Small intestine (tissue), 7 donors: ENCODE results near the gene PWWP2A. TPM values are rescaled to one million over a fixed set of nuclear protein-coding genes. Genes with fewer than 3 reads are reported as not detected.

ENCODE experiments used
- DNase-seq, 2 donors: peaks; one replicate each; pipeline versions ENCODE4 v3.0.0 to v3.0.0-alpha.2; 2013
- FAIRE-seq: peaks from 2 replicates; lab custom pipeline; 2012; peaks lifted over from hg19 to GRCh38; lab: Jason Lieb, UNC
- H3K27ac ChIP-seq, 3 donors: one replicate each; pipeline ENCODE4 v1.5.1; 2013; ENCODE audit warnings: low read length in 2 of 3, mild to moderate bottlenecking in 2 of 3, control low read depth in 1 of 3, inconsistent platforms in 1 of 3, low read depth in 1 of 3, moderate library complexity in 1 of 3
- H3K27me3 ChIP-seq, 3 donors: one replicate each; pipeline ENCODE4 v1.6.1; 2013; ENCODE audit warnings: low read length in 3 of 3, inconsistent platforms in 1 of 3; ENCODE audit not compliant: control insufficient read depth in 3 of 3, insufficient read depth in 3 of 3
- H3K36me3 ChIP-seq, 3 donors: one replicate each; pipeline ENCODE4 v1.6.1; 2013; ENCODE audit warnings: low read length in 3 of 3, inconsistent platforms in 1 of 3, low read depth in 1 of 3, mild to moderate bottlenecking in 1 of 3, moderate library complexity in 1 of 3; ENCODE audit not compliant: control insufficient read depth in 3 of 3, insufficient read depth in 2 of 3
- H3K4me1 ChIP-seq, 3 donors: one replicate each; pipeline ENCODE4 v1.6.1; 2013; ENCODE audit warnings: low read length in 2 of 3, inconsistent platforms in 1 of 3, low read depth in 1 of 3, mild to moderate bottlenecking in 1 of 3, moderate library complexity in 1 of 3; ENCODE audit not compliant: control insufficient read depth in 3 of 3, insufficient read depth in 2 of 3
- H3K4me3 ChIP-seq, 3 donors: one replicate each; pipeline ENCODE4 v1.5.1; 2013; ENCODE audit warnings: low read length in 3 of 3, control low read depth in 1 of 3, inconsistent platforms in 1 of 3, low read depth in 1 of 3, mild to moderate bottlenecking in 1 of 3, moderate library complexity in 1 of 3
- H3K9me3 ChIP-seq, 2 donors: one replicate each; pipeline ENCODE4 v1.6.1; 2013; ENCODE audit warnings: low read depth in 1 of 2, low read length in 1 of 2; ENCODE audit not compliant: control insufficient read depth in 2 of 2, insufficient read depth in 1 of 2
- WGBS, 3 donors: extraction: QIAGEN DNeasy Blood & Tissue Kit; methylation state at CpG; one replicate each; pipeline ENCODE4 v1.1.7; 2013; 5-methylcytosine and 5-hydroxymethylcytosine counted together
- polyA plus RNA-seq, 4 donors: library from polyadenylated mRNA; stranded (reverse) in 3 of 4; unstranded in 1 of 4; fragments of 200-250 nt in 3 of 4; fragments of 120-200 nt in 1 of 4; gene quantifications; one replicate each; pipeline versions ENCODE4 v1.2.1 to v1.2.3, GENCODE V29; 2013
- donor health status: healthy with polysubstance abuse.
- donor health status: control.
- donor health status: control.
- donor health status: Bipolar disorder and iron deficiency.
- donor health status: healthy.

Gene PWWP2A
- polyA plus RNA-seq, 4 donors: 6.8 to 30.2 (median 9.0) TPM

- 87 to 95% (median 91%) methylated on average over 7 of the region's 7 CpGs for WGBS, 3 donors
- no peak for FAIRE-seq
- H3K27ac ChIP-seq: no peak overlapping the region
Observed at GRCh38 chr5:160092514-160092913, 26.7 kb downstream of the PWWP2A start.

DNA sequence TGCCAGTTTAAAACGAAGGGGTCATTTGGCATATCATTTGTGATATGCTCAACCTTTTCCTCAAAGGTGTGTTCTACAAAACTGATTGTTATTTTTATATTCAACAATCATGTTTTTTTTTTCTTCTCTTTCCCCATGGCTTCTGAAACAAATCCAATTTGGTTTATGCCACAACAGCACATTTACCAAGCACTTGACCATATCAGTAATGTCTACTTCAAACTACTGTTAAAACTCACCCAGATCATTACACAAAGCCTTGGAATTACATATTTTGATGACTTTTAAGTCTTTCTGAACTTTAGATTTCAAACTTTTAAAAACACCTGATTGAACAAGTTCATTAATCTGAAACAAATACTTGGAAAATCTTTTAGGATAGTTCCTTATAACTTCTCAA, 29.2 kb downstream of the PWWP2A start:
- H3K27ac ChIP-seq: no peak overlapping the region
- H3K4me1 ChIP-seq: no peaks in the 10 kb centered on the region
- DNase-seq (no peak), FAIRE-seq (peak; percentile 51)
- no peaks in the 10 kb centered on the region for H3K27me3 ChIP-seq
- H3K36me3 ChIP-seq: peaks cover 0 to 19% (median 18%) of the 10 kb centered on the region in 3 donors
- 74 to 88% (median 79%) methylated on average over 1 of the region's 1 CpG for WGBS, 3 donors
- no peak overlapping the region for H3K4me3 ChIP-seq
- H3K9me3 ChIP-seq: no peaks in the 10 kb centered on the region

More at GRCh38 chr5:160092514-160092913, 26.7 kb downstream of the PWWP2A start:
- H3K4me1 ChIP-seq: no peaks in the 10 kb centered on the region
- H3K4me3 ChIP-seq: no peak overlapping the region
- no peak for DNase-seq
- peaks cover 2 to 25% (median 18%) of the 10 kb centered on the region in 3 donors for H3K36me3 ChIP-seq
- H3K9me3 ChIP-seq: no peaks in the 10 kb centered on the region
- H3K27me3 ChIP-seq: no peaks in the 10 kb centered on the region

- Histone ChIP-seq H3K9me3 (no peaks in the 10 kb centered on the region), H3K27ac (no peak overlapping the region), H3K36me3 (peaks cover 0 to 19% (median 18%) of the 10 kb centered on the region in 3 donors), H3K27me3 (no peaks in the 10 kb centered on the region), H3K4me1 (no peaks in the 10 kb centered on the region), H3K4me3 (no peak overlapping the region)
- DNase-seq: no peak
- 89 to 96% (median 94%) methylated on average over 2 of the region's 2 CpGs for WGBS, 3 donors
- no peak for FAIRE-seq
Observed at GRCh38 chr5:160089531-160089930, 29.7 kb downstream of the PWWP2A start.

- Histone ChIP-seq H3K27me3 (no peaks in the 10 kb centered on the region), H3K9me3 (no peaks in the 10 kb centered on the region), H3K4me3 (no peak overlapping the region), H3K27ac (peak overlapping the region in 1 of 3 donors; percentile 11), H3K36me3 (peaks cover 0 to 20% (median 17%) of the 10 kb centered on the region in 3 donors), H3K4me1 (peaks cover 0 to 5% (median 0%) of the 10 kb centered on the region in 3 donors)
- WGBS, 3 donors: 79 to 90% (median 83%) methylated on average over 1 of the region's 1 CpG
- no peak for DNase-seq
- FAIRE-seq: no peak
Observed at GRCh38 chr5:160088805-160089204, 30.4 kb downstream of the PWWP2A start.

GRCh38 chr5:160087199-160087598, 32.1 kb downstream of the PWWP2A start:
- FAIRE-seq (no peak), DNase-seq (peak in 1 of 2 donors; percentile 11)
- 40 to 71% (median 56%) methylated on average over 1 of the region's 1 CpG for WGBS, 3 donors

DNA sequence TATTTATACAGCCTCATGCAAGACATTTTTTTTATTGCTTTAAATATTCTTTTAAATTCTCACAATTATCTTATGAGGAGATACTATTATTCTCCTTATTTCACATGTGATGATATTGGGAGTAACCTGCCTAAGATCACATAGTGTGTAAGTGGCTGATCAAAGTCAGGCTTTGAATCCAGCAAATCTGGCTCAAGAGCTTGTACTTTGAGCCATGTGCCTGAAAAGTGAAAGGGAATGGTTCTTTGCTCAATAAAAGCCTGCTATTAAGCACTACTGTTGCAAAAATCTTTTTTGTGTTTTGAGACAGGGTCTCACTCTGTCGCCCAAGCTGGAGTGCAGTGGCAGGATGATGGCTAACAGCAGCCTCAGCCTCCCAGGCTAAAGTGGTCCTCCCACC, 35.1 kb downstream of the PWWP2A start:
- Histone ChIP-seq H3K27me3 (no peaks in the 10 kb centered on the region), H3K4me3 (no peak overlapping the region), H3K27ac (no peak overlapping the region), H3K9me3 (no peaks in the 10 kb centered on the region), H3K36me3 (peaks cover 0 to 7% (median 4%) of the 10 kb centered on the region in 3 donors), H3K4me1 (peaks cover 0 to 9% (median 7%) of the 10 kb centered on the region in 3 donors)
- WGBS, 3 donors: 17 to 72% (median 32%) methylated on average over 1 of the region's 1 CpG
- DNase-seq (peak; percentile 48 to 68), FAIRE-seq (no peak)

More at GRCh38 chr5:160087199-160087598, 32.1 kb downstream of the PWWP2A start:
- Histone ChIP-seq H3K4me1 (peaks cover 0 to 5% (median 4%) of the 10 kb centered on the region in 3 donors), H3K9me3 (no peaks in the 10 kb centered on the region), H3K27me3 (no peaks in the 10 kb centered on the region), H3K27ac (no peak overlapping the region), H3K36me3 (peaks cover 0 to 10% (median 6%) of the 10 kb centered on the region in 3 donors), H3K4me3 (no peak overlapping the region)

DNA sequence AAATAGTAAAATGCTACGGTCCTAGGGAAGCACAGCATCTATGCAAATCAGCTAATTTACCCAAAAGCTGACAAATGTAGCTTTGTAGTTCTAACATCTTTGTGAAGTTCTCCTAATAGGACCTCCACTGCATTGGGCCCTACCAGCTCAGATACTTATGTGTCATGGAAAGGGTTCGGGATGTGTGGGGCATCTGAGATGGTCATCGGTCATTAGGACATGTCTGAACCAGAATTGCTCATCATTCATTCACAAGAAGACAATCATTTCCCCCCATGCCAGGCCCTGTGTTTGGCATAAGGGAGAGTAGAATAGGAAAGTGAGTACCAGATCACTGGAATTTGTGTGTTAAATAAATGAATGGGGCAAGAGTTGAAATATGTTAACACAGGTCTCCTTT, 35.7 kb downstream of the PWWP2A start:
- Histone ChIP-seq H3K4me1 (peaks cover 0 to 9% (median 7%) of the 10 kb centered on the region in 3 donors), H3K27ac (peak overlapping the region in 1 of 3 donors; percentile 8), H3K9me3 (no peaks in the 10 kb centered on the region), H3K4me3 (no peak overlapping the region), H3K27me3 (no peaks in the 10 kb centered on the region), H3K36me3 (peaks cover 0 to 5% (median 4%) of the 10 kb centered on the region in 3 donors)
- no peak for DNase-seq
- 72 to 81% (median 76%) methylated on average over 3 of the region's 3 CpGs for WGBS, 3 donors
- no peak for FAIRE-seq

DNA sequence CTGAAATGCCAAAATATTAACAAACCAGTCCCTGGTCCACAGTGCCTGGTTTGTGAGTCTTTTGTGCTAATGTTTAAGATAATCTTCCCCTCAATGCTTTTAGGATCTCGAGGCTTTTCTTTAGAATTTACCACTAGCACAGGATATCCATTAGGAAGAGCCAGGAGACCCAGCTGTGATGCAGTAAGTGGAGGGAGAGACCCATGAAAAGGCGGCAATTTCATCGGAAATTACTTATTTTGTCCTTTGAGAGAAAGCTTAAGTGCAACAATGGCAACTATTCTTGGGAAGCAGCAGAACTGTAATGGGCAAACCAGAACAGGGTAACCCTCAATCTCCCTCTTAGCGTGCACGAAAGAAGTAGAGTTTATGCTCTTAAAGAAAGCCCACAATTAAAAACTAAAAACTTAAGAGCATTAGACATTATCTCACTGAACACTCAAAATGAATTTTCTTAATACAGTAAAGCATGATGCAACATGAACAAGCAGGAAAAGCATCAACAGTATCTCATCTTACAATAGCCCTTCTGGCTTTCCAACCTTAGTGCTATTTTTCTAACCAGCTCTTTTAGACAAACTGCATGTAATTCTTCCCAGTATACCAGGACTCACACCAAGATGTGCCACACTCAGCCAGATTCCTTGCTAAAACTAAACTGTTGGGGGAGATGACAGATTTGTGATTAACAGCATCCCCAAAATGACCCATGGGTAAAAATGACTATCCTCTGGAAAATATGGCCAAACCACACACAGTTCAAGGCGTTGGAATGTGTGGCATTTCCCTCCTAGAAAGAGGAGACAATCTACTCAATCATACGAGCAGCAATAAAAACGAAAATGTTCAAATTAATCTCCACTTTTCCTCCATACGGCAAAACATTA, 36.4 kb downstream of the PWWP2A start:
- Histone ChIP-seq H3K36me3 (peaks cover 0 to 5% (median 4%) of the 10 kb centered on the region in 3 donors), H3K4me3 (no peak overlapping the region), H3K4me1 (peaks cover 0 to 9% (median 7%) of the 10 kb centered on the region in 3 donors), H3K27me3 (no peaks in the 10 kb centered on the region), H3K27ac (no peak overlapping the region), H3K9me3 (no peaks in the 10 kb centered on the region)
- DNase-seq (no peak), FAIRE-seq (no peak)
- 70 to 89% (median 82%) methylated on average over 9 of the region's 9 CpGs for WGBS, 3 donors
